Daoy (cell line): ENCODE data around the gene ZDHHC14. TPM values are rescaled to one million over a fixed set of nuclear protein-coding genes. Genes with fewer than 3 reads are reported as not detected.
"Not testable (repeated sequence)": the region's sequence is repeated elsewhere in the genome, so short reads cannot be mapped to it uniquely, and the experiment has no call there.

ENCODE experiments used
- DNase-seq: peaks from one replicate; pipeline ENCODE4 v3.0.0-alpha.2; 2015; ENCODE audit warnings: low read depth
- total RNA-seq: library from RNA; depleted of rRNA; stranded (reverse); fragments of >200 nt; shearing (Covaris generic); gene quantifications from 2 replicates; pipeline ENCODE4 v1.2.3, GENCODE V29; 2014

The ZDHHC14 gene
- total RNA-seq, 1 experiment from 2014 or later, result 12.2 TPM

DNA sequence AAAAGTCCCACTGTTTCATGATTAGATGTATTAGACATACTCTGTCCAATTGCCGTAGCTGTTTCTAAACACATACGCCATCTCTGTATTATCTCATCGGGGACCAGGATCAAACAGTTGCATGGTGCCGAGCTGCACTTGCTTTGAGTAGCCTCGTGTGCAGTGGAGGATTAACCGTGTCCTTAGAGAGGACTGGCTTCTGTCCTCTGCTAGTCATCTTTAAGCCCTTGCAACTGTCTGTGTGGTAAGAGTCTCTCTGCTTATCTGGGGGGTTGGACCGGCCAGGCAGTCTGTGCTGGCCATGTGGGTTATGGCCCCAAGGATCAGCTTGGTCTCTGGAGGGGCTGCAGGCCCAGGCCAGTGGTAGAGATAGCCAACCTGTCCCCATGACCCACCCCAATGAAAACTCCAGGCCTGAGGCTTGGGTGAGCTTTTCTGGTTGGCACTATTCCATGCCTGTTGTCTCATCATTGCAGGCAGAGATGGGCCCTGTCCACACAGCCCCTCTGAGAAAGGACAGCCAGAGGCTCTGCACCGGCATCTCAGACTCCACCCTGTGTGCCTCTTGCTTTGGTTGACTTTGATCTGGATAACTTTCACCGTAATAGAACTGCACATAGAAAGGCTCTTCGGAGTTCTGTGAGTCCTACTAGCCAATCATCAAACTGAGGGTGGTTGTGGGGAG, 304.7 kb downstream of the ZDHHC14 start:
- DNase-seq, result no peak

GRCh38 chr6:157688275-157688959, 307.4 kb downstream of the ZDHHC14 start:
- DNase-seq, result no peak

- peak; percentile 35 for DNase-seq
Observed at GRCh38 chr6:157688960-157689599, 308.1 kb downstream of the ZDHHC14 start.

GRCh38 chr6:157689875-157690274, 308.9 kb downstream of the ZDHHC14 start:
- DNase-seq, result no peak

GRCh38 chr6:157690441-157691210, 309.6 kb downstream of the ZDHHC14 start:
- no peak for DNase-seq

DNA sequence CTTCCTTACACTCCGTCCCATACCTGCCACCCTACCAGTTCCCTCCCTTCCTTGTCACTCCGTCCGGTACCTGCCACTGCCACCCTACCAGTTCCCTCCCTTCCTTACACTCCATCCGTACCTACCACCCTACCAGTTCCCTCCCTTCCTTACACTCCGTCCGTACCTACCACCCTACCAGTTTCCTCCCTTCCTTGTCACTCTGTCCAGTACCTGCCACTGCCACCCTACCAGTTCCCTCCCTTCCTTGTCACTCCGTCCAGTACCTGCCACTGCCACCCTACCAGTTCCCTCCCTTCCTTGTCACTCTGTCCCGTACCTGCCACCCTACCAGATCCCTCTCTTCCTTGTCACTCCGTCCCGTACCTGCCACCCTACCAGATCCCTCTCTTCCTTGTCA, 310.6 kb downstream of the ZDHHC14 start:
- not testable (repeated sequence) for DNase-seq

GRCh38 chr6:157693867-157694266, 312.9 kb downstream of the ZDHHC14 start:
- DNase-seq, result no peak

GRCh38 chr6:157695301-157696040, 314.5 kb downstream of the ZDHHC14 start:
- DNase-seq, result no peak

GRCh38 chr6:157699777-157700636, 319.0 kb downstream of the ZDHHC14 start:
- no peak for DNase-seq

DNA sequence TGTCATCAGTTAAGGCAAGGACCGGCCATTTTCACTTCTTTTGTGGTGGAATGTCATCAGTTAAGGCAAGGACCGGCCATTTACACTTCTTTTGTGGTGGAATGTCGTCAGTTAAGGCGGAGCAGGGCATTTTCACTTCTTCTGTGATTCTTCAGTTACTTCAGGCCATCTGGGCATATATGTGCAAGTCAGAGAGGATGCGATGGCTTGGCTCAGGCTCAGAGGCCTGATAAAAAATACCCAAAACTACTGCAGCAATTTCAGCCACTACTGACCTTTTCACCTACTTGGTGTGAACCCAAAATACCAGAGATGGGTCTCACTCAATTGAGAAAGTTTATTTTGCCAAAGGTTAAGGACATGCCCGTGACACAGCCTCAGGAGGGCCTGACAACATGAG, 325.4 kb downstream of the ZDHHC14 start:
- not testable (repeated sequence) for DNase-seq

- DNase-seq, result no peak
Observed at GRCh38 chr6:157706883-157707282, 325.9 kb downstream of the ZDHHC14 start.

GRCh38 chr6:157707576-157707975, 326.6 kb downstream of the ZDHHC14 start:
- DNase-seq, result no peak

- DNase-seq, result no peak
Observed at GRCh38 chr6:157708239-157708638, 327.2 kb downstream of the ZDHHC14 start.

DNA sequence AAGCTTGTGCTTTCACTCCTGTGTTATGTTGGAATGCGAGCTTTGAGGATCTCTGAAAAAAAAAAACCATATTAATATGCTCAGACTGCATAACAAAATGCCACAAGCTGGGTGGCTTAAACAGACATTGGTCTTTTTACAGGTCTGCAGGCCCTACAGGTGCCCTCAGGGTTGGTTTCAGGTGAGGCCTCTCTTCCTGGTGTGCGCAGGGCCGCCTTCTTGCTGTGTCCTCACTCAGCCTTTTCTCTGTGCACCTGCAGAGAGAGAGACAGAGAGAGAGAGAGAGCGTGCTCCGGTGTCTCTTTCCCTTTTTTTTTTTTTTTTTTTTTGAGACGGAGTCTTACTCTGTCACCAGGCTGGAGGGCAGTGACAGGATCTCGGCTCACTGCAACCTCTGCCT, 327.9 kb downstream of the ZDHHC14 start:
- DNase-seq, result no peak

GRCh38 chr6:157709555-157709954, 328.6 kb downstream of the ZDHHC14 start:
- no peak for DNase-seq

GRCh38 chr6:157710604-157711003, 329.6 kb downstream of the ZDHHC14 start:
- DNase-seq, result peak; percentile 42

- DNase-seq, result peak; percentile 39
Observed at GRCh38 chr6:157711060-157711459, 330.1 kb downstream of the ZDHHC14 start.

- no peak for DNase-seq
Observed at GRCh38 chr6:157712585-157713295, 331.8 kb downstream of the ZDHHC14 start.

- no peak for DNase-seq
Observed at GRCh38 chr6:157713451-157714152, 332.6 kb downstream of the ZDHHC14 start.
